GM21390 (cell line): Measurements from ENCODE around the gene GRHL1.
"Not testable (repeated sequence)": the region's sequence is repeated elsewhere in the genome, so short reads cannot be mapped to it uniquely, and the experiment has no call there.

Experiments
- ATAC-seq: cut with Tn5 transposase; IDR thresholded peaks from one replicate; pipeline ENCODE4 v1.9.1; 2021; ENCODE audit not compliant: unreplicated experiment

Gene GRHL1

GRCh38 chr2:10007921-10008808 lies 56.7 kb downstream of the GRHL1 start:
- ATAC-seq, result no peak

- ATAC-seq, result no peak
Measured at GRCh38 chr2:10008809-10009176, 57.3 kb downstream of the GRHL1 start.

- no peak for ATAC-seq
Measured at GRCh38 chr2:10009271-10009810, 57.8 kb downstream of the GRHL1 start.

GRCh38 chr2:10009811-10010781 lies 58.6 kb downstream of the GRHL1 start:
- ATAC-seq, result no peak

- not testable (repeated sequence) for ATAC-seq
Measured at GRCh38 chr2:10010861-10011605, 59.5 kb downstream of the GRHL1 start.

GRCh38 chr2:10011606-10012325 lies 60.3 kb downstream of the GRHL1 start:
- ATAC-seq, result not testable (repeated sequence)

GRCh38 chr2:10012366-10012962 lies 61.0 kb downstream of the GRHL1 start:
- not testable (repeated sequence) for ATAC-seq

- ATAC-seq, result no peak
Measured at GRCh38 chr2:10012963-10013461, 61.5 kb downstream of the GRHL1 start.

GRCh38 chr2:10013651-10014417 lies 62.3 kb downstream of the GRHL1 start:
- ATAC-seq, result not testable (repeated sequence)

- no peak for ATAC-seq
Measured at GRCh38 chr2:10014418-10015190, 63.1 kb downstream of the GRHL1 start.

- ATAC-seq, result not testable (repeated sequence)
Measured at GRCh38 chr2:10015376-10015989, 64.0 kb downstream of the GRHL1 start.

- no peak for ATAC-seq
Measured at GRCh38 chr2:10016001-10016801, 64.7 kb downstream of the GRHL1 start.

- ATAC-seq, result no peak
Measured at GRCh38 chr2:10016802-10017258, 65.3 kb downstream of the GRHL1 start.

- no peak for ATAC-seq
Measured at GRCh38 chr2:10017313-10017941, 65.9 kb downstream of the GRHL1 start.

- ATAC-seq, result no peak
Measured at GRCh38 chr2:10019174-10019573, 67.7 kb downstream of the GRHL1 start.
